Measurements from ENCODE around the gene ABCB9. TPM values are rescaled to one million over a fixed set of nuclear protein-coding genes. Genes with fewer than 3 reads are reported as not detected.

The ABCB9 gene
- total and polyA plus RNA-seq, 4 donors: 2.7 to 7.5 (median 4.8) TPM

DNA sequence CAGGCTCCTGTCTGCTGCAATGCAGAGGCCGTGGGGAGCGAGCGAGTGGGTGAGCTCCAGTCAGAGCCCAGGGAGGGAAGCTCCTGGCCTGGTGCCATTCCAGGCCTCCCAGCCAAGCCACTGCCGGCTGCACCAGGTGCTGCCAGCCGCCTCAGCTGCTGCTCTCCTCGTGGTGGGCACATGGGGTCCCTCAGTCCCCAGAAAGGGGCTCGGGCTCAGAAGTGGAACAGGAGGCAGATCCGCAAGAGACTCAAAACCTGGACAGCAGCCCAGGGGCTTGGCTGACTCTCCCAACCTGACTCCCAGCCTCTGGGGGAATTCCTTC is 2.4 kb downstream of the ABCB9 start:
- Histone ChIP-seq H3K9ac (ENCODE audit: insufficient read depth in 1 of 2, low read length in 2 of 2) (no peak overlapping the region), H3K27me3 (ENCODE audit: control insufficient read depth in 3 of 3, insufficient read depth in 3 of 3, low read length in 2 of 3) (no peaks in the 10 kb centered on the region), H3K4me3 (no peak overlapping the region), H3K36me3 (ENCODE audit: control insufficient read depth in 4 of 4, insufficient read depth in 4 of 4, low read length in 4 of 4) (peaks cover 0 to 5% (median 0%) of the 10 kb centered on the region in 4 donors), H3K9me3 (ENCODE audit: control insufficient read depth in 4 of 4, insufficient read depth in 3 of 4, low read length in 3 of 4) (no peaks in the 10 kb centered on the region), H3K4me1 (ENCODE audit: control insufficient read depth in 5 of 5, insufficient read depth in 5 of 5, low read length in 5 of 5) (peaks cover 0 to 31% (median 11%) of the 10 kb centered on the region in 5 donors), H3K27ac (ENCODE audit: low read depth in 1 of 2, low read length in 1 of 2) (no peak overlapping the region)
- TF ChIP-seq, protein P1, sequence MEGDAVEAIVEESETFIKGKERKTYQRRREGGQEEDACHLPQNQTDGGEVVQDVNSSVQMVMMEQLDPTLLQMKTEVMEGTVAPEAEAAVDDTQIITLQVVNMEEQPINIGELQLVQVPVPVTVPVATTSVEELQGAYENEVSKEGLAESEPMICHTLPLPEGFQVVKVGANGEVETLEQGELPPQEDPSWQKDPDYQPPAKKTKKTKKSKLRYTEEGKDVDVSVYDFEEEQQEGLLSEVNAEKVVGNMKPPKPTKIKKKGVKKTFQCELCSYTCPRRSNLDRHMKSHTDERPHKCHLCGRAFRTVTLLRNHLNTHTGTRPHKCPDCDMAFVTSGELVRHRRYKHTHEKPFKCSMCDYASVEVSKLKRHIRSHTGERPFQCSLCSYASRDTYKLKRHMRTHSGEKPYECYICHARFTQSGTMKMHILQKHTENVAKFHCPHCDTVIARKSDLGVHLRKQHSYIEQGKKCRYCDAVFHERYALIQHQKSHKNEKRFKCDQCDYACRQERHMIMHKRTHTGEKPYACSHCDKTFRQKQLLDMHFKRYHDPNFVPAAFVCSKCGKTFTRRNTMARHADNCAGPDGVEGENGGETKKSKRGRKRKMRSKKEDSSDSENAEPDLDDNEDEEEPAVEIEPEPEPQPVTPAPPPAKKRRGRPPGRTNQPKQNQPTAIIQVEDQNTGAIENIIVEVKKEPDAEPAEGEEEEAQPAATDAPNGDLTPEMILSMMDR (IDR thresholded peaks at IDR 0.05; ENCODE audit: control extremely low read depth, extremely low read depth): no peak
- 57 to 59% methylated on average over 8 of the region's 8 CpGs for WGBS, 2 donors
- ATAC-seq (ENCODE audit: insufficient read depth, low FRiP score) (no peak), DNase-seq (peak in 2 of 3 donors; percentile 43 to 64)

DNA sequence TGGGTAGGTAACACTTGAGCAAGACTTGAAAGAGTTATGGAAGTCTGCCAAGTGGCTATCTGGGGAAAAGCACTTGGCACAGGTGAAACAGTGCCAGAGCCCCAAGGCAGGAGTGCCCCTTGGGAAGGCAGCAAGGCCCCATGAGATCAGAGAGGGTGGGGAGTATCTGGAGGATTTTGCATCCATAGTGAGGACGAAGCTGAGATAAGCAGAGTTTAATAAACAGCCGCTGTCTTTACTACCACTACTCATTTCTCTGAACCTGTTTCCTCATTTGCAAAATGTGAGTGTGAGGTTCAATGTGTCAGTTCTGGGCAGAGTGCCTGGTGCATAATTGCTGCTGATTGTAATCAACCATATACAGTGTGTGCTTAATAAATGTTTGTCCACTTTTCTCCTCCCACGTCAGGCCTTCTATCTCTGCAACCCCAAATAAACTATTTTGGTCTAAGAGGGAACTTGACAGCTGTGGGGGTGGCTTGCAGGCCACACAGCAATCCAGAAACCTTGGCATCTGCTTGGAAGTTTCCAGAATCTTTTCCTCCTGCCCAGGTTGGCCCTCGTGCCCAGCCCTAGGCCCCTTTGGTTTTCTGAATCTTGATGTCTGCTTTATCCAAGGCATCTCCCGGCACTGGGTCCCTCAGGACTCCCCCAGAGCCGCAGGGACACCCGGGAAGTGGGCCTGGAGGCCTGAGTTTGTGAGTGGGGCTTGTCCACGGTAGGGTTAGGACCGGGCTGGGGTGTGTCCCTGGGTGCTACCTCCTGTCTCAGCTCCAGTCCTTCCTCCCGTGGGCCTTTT is 4.5 kb downstream of the ABCB9 start:
- no peaks in the 10 kb centered on the region for H3K27me3 ChIP-seq (ENCODE audit: control insufficient read depth in 3 of 3, insufficient read depth in 3 of 3, low read length in 2 of 3)
- no peak overlapping the region for H3K9ac ChIP-seq (ENCODE audit: insufficient read depth in 1 of 2, low read length in 2 of 2)
- H3K4me3 ChIP-seq: no peak overlapping the region
- 78 to 86% methylated on average over 10 of the region's 10 CpGs for WGBS, 2 donors
- H3K9me3 ChIP-seq (ENCODE audit: control insufficient read depth in 4 of 4, insufficient read depth in 3 of 4, low read length in 3 of 4): no peaks in the 10 kb centered on the region
- ATAC-seq (ENCODE audit: insufficient read depth, low FRiP score) (no peak), DNase-seq (peak in 2 of 3 donors; percentile 33 to 70)
- H3K4me1 ChIP-seq (ENCODE audit: control insufficient read depth in 5 of 5, insufficient read depth in 5 of 5, low read length in 5 of 5): peaks cover 0 to 31% (median 11%) of the 10 kb centered on the region in 5 donors
- peak overlapping the region in 1 of 2 donors; percentile 4 for H3K27ac ChIP-seq (ENCODE audit: low read depth in 1 of 2, low read length in 1 of 2)
- TF ChIP-seq, protein P1 (IDR thresholded peaks at IDR 0.05; ENCODE audit: control extremely low read depth, extremely low read depth): no peak
- peaks cover 0 to 7% (median 0%) of the 10 kb centered on the region in 4 donors for H3K36me3 ChIP-seq (ENCODE audit: control insufficient read depth in 4 of 4, insufficient read depth in 4 of 4, low read length in 4 of 4)

DNA sequence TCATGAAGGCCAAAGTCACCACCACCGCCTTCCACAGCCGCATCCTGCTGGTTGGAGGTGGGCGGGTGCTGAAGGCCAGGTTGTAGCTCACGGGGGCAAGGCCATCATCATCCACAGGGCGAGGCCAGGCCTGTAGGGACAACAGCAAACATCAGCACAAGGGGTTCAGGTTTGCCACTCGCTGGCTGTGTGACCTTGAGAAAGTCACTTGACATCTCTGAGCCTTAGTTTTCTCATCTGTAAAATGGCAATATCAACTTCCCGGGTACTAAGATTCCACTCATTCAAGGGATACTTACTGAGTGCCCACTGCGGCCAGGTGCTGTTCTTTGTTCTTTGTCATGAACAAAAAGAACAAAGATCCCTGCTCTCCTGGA is 6.1 kb downstream of the ABCB9 start:
- H3K27ac ChIP-seq (ENCODE audit: low read depth in 1 of 2, low read length in 1 of 2): no peak overlapping the region
- no peak overlapping the region for H3K9ac ChIP-seq (ENCODE audit: insufficient read depth in 1 of 2, low read length in 2 of 2)
- DNase-seq: no peak
- ATAC-seq (ENCODE audit: insufficient read depth, low FRiP score): no peak
- peaks cover 0 to 7% (median 0%) of the 10 kb centered on the region in 4 donors for H3K36me3 ChIP-seq (ENCODE audit: control insufficient read depth in 4 of 4, insufficient read depth in 4 of 4, low read length in 4 of 4)
- no peaks in the 10 kb centered on the region for H3K27me3 ChIP-seq (ENCODE audit: control insufficient read depth in 3 of 3, insufficient read depth in 3 of 3, low read length in 2 of 3)
- TF ChIP-seq, protein P1 (IDR thresholded peaks at IDR 0.05; ENCODE audit: control extremely low read depth, extremely low read depth): no peak
- no peak overlapping the region for H3K4me3 ChIP-seq
- H3K9me3 ChIP-seq (ENCODE audit: control insufficient read depth in 4 of 4, insufficient read depth in 3 of 4, low read length in 3 of 4): no peaks in the 10 kb centered on the region
- 95 to 97% methylated on average over 8 of the region's 8 CpGs for WGBS, 2 donors
- peaks cover 0 to 21% (median 5%) of the 10 kb centered on the region in 5 donors for H3K4me1 ChIP-seq (ENCODE audit: control insufficient read depth in 5 of 5, insufficient read depth in 5 of 5, low read length in 5 of 5)

Data from lung (tissue), 12 donors.